ENCODE measurements around the gene AMN1. TPM values are rescaled to one million over a fixed set of nuclear protein-coding genes. Genes with fewer than 3 reads are reported as not detected.

Gene AMN1
- total RNA-seq, 4 donors from 2014 or later: 6.8 to 27.6 (median 10.0) TPM

DNA sequence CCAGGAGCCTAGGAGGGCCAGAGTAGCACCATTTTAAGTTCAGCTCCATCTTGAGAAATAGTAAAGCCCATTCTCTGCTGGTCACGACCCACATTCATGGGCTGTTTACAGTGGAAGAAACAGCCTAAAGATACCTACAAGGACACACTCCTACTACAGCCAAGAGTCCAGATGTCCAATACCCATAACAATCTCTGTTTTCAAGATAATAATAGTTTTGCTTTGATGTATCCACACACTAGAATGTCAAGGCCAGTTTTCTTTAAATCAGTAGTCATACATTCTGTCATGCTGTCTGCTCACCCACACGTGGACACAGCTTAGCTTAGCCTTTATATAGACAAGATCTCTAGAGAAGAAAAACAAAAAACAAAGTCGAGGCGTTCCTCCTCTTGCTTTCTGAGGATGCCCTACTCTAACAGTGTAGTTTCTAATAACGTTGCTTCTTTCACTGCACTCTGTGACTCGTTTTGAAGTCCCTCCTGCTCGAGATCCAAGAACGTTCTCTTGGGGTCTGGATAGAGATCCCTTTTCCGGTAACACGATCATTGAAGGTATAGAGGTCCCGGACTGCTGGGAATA is 87.2 kb downstream of the AMN1 start:
- DNase-seq (ENCODE audit: low spot score) (no peak), ATAC-seq (ENCODE audit: low FRiP score) (no peak)
- TF ChIP-seq, protein P1, sequence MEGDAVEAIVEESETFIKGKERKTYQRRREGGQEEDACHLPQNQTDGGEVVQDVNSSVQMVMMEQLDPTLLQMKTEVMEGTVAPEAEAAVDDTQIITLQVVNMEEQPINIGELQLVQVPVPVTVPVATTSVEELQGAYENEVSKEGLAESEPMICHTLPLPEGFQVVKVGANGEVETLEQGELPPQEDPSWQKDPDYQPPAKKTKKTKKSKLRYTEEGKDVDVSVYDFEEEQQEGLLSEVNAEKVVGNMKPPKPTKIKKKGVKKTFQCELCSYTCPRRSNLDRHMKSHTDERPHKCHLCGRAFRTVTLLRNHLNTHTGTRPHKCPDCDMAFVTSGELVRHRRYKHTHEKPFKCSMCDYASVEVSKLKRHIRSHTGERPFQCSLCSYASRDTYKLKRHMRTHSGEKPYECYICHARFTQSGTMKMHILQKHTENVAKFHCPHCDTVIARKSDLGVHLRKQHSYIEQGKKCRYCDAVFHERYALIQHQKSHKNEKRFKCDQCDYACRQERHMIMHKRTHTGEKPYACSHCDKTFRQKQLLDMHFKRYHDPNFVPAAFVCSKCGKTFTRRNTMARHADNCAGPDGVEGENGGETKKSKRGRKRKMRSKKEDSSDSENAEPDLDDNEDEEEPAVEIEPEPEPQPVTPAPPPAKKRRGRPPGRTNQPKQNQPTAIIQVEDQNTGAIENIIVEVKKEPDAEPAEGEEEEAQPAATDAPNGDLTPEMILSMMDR (IDR thresholded peaks at IDR 0.05): no peak

DNA sequence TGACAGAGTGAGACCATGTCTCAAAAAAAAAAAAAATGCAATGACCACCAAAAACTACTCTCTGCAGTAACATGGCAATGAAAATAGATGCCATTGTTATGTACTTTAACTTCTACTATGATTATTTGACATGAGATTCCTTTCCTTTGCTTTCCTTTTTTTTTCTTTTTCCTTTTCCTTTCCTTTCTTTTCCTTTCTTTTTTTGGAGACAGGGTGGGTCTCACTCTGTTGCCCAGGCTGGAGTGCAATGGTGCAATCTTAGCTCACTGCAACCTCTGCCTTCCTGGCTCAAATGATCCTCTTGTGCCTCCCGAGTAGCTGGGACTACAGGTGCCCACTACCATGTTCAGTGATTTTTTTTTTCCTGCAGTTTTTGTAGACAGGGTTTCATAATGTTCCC is 94.2 kb downstream of the AMN1 start:
- TF ChIP-seq, protein P1 (IDR thresholded peaks at IDR 0.05): no peak
- ATAC-seq (ENCODE audit: low FRiP score) (no peak), DNase-seq (ENCODE audit: low spot score) (no peak)

DNA sequence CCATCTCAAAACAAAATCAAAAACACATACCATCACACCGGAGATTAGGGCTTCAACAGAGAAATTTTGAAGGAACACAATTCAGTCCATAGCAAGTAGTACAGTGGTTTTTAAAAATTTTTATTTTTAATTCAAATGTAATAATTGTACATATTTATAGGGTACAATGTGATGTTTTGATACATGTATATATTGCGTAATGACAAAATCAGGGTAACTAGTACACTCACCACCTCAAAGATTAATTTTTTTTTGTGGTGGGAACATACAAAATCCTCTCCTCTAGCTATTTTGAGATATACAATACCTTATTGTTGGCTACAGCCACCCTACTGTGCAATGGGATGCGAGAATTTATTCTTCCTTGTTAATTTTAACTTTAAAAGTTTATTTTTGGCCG is 95.4 kb downstream of the AMN1 start:
- DNase-seq (ENCODE audit: low spot score): no peak
- TF ChIP-seq, protein P1 (IDR thresholded peaks at IDR 0.05): no peak
- ATAC-seq (ENCODE audit: low FRiP score): no peak

DNA sequence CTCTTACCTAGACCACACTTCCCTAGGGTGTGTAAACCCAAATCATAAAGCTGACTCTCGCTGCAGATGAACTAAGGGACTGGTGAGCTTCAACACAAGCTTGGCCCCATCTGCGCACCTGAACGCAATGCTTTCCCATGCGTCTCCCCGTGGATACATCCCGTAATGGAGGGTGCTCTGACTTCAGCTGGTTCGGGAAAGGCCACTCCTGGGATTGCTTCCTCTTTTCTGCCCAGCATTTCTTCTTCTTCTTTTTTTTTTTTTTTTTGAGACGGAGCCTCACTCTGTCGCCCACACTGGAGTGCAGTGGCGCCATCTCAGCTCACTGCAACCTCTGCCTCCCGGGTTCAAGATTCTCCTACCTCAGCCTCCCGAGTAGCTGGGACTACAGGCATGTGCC is 97.0 kb downstream of the AMN1 start:
- no peak for ATAC-seq (ENCODE audit: low FRiP score)
- TF ChIP-seq, protein P1 (IDR thresholded peaks at IDR 0.05): no peak
- no peak for DNase-seq (ENCODE audit: low spot score)

DNA sequence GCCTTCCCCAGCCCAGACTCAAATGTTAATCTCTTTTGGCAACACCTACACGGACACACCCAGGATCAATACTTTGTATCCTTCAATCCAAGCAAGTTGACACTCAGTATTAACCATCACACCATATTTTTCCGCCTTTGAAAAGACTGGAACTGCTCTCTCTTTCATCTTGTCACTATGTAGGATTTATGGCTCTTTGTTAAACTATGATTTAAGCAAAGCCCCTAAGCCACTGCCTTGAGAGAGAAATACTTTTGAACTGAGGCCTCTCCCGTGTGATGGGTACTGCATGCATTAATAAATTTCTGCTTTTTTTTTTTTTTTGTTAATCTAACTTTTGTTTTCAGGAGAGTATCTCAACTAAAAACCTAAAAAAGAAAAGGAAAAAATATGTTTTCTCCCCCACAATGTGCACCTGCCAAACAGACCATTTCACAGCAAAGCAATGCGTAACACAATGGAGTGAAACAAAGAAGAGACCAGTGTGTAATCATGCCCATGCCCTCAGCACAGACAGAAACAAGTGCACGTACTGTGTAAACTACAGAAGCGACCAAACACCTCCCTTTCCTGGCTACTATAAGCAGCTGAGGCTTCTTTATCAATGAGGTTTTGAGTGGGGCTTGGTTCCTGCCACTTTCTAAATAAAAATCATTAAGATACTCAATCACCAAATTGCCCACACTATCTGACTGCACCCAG is 97.6 kb downstream of the AMN1 start:
- ATAC-seq (ENCODE audit: low FRiP score) (no peak), DNase-seq (ENCODE audit: low spot score) (no peak)
- TF ChIP-seq, protein P1 (IDR thresholded peaks at IDR 0.05): no peak

DNA sequence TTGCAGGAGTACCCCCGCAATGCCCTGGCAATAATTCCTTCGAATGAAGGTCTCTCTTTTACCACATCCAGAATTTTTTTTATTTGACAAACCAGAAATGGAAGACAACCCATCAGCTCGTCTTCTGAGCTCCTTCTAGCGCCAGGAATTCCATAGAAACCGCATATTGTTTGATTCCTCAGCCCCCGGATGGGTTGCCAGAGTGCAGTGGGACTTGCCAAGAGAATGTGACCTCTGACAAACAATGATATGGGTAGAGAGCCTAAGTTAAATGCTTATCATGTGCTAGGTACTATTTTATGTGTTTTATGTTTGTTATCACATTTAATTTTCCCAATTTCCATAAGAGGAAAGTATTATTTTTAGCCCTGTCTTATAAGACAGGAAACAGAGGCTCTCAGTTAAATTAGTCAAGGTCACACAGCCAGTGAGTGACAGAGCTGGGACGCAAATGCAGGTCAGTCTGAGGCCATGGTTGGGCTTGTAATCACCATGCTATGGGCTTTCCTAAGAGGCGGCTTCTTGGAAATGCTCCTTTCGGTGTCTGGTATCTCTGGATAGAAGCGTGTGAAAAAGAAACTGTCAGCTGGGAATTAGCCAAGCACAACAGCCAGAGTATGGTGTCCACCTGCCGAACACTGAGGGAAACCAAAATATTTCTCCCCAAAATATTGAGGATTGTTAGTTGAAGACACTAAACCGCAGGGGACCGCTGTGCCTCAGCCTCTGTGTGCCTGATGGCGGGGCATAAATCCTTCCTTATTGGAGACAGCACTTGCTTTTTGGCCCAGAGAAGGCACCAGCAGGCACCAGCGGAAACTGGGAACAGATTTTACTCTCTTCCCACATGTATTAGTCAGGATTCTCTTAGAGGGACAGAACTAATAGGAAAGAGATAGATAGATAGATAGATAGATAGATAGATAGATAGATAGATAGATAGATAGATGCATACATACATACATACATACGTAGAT is 98.8 kb downstream of the AMN1 start:
- peak; percentile 48 for ATAC-seq (ENCODE audit: low FRiP score)
- TF ChIP-seq, protein P1 (IDR thresholded peaks at IDR 0.05): no peak
- no peak for DNase-seq (ENCODE audit: low spot score)
